NCI-H146 treated with DMSO at 0.1 percent for 48 hours (cell line): ENCODE results near the gene KIAA0930.

ENCODE experiments used
- DNase-seq: peaks from one replicate; lab custom pipeline; 2025; ENCODE audit not compliant: unreplicated experiment; lab: John Stamatoyannopoulos, UW

Gene KIAA0930

GRCh38 chr22:45154383-45154782 lies 86.3 kb downstream of the KIAA0930 start:
- no peak for DNase-seq

- no peak for DNase-seq
Measured at GRCh38 chr22:45151503-45151902, 89.2 kb downstream of the KIAA0930 start.

- no peak for DNase-seq
Measured at GRCh38 chr22:45150139-45150538, 90.6 kb downstream of the KIAA0930 start.

GRCh38 chr22:45149671-45150070 lies 91.0 kb downstream of the KIAA0930 start:
- no peak for DNase-seq

GRCh38 chr22:45144916-45145315 lies 95.8 kb downstream of the KIAA0930 start:
- no peak for DNase-seq

- DNase-seq: no peak
Measured at GRCh38 chr22:45142376-45142775, 98.3 kb downstream of the KIAA0930 start.
